ENCODE measurements around the gene P2RY4. TPM values are rescaled to one million over a fixed set of nuclear protein-coding genes. Genes with fewer than 3 reads are reported as not detected.

Gene P2RY4
- total RNA-seq, 6 donors from 2014 or later, result 0.30 to 1.1 (median 0.64) TPM; not detected in 2

GRCh38 chrX:70268034-70268433 is 8.0 kb upstream of the P2RY4 start, which contains the start of gene ARR3:
Gene ARR3, plus strand, starts transcription at chrX:70268334. Its CDS starts 1,052 bp downstream, at chrX:70269386.
- Histone ChIP-seq H3K27ac (no peak within 1 kb of the TSS), H3K4me1 (no peaks in the 10 kb centered on the region), H3K36me3 (no peaks in the 10 kb centered on the region), H3K9me3 (no peaks in the 10 kb centered on the region), H3K4me3 (no peak within 1 kb of the TSS), H3K27me3 (no peaks in the 10 kb centered on the region)
- DNase-seq (no peak), ATAC-seq (ENCODE audit: low FRiP score in 2 of 2) (no peak)
- TF ChIP-seq CTCF (IDR thresholded peaks at IDR 0.05) (no peak), POLR2AphosphoS5 (IDR thresholded peaks at IDR 0.05) (no peak)

DNA sequence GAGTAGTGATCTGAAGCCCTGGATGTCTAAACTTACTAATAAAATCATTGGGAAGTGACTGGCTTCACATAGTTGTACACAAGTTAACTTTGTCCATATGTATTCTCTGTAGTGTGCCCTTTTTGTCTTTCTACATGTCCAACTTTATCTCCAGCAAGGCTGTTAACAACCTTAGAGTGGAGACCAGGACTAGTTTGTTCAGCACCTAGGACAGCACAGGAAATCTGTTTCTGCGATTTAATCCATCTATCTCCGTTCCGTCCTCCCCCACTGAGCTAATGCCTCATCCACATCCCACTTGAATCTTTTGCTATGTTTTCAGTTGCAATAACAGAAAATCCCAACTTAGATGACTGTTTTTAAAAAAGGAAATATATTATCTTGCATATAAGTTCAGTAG is 4.8 kb upstream of the P2RY4 start:
- H3K4me1 ChIP-seq, result no peaks in the 10 kb centered on the region
- WGBS, 2 donors, result 46 to 75% methylated on average over 3 of the region's 3 CpGs
- DNase-seq (no peak), ATAC-seq (ENCODE audit: low FRiP score in 2 of 2) (no peak)
- H3K9me3 ChIP-seq, result no peaks in the 10 kb centered on the region
- no peaks in the 10 kb centered on the region for H3K27me3 ChIP-seq
- H3K4me3 ChIP-seq, result no peak overlapping the region
- no peak for TF ChIP-seq POLR2A (IDR thresholded peaks at IDR 0.05)
- TF ChIP-seq CTCF (IDR thresholded peaks at IDR 0.05), result no peak
- no peak for TF ChIP-seq EP300 (IDR thresholded peaks at IDR 0.05)
- TF ChIP-seq POLR2AphosphoS5 (IDR thresholded peaks at IDR 0.05), result no peak
- no peak overlapping the region for H3K27ac ChIP-seq
- H3K36me3 ChIP-seq, result no peaks in the 10 kb centered on the region

DNA sequence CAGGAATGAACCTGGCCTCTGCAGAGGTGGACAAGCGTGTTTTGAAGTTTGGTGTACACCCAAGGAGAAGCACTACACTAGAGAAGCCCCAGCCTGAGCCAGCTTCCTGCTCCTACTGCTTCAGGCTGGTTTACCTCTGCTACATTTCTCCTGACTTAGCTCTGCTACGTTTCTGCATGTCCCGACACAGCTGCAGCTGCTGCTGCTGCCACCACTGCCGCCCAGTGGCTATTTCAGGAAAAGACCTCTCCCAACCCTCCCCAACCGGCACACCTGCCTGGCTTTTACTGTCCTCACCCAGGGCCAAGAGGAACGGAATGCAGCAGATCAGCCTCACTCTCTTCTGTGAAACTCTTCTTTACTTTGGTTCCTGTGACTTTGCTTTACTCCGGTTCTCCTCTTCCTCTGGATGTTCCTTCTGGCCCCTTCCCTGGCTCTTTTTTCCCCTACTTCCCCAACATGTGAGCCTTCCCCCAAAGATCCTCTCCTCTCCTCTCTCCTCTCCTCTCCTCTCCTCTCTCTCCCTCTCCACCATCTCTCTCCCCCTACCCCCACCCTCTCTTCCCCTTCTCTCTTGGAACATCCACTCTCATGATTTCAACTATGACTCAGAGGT is 3.1 kb upstream of the P2RY4 start:
- H3K27me3 ChIP-seq, result no peaks in the 10 kb centered on the region
- no peaks in the 10 kb centered on the region for H3K4me1 ChIP-seq
- DNase-seq (peak in 1 of 2 donors; percentile 36), ATAC-seq (ENCODE audit: low FRiP score in 2 of 2) (peak in 1 of 2 donors; percentile 69)
- no peaks in the 10 kb centered on the region for H3K36me3 ChIP-seq
- no peaks in the 10 kb centered on the region for H3K9me3 ChIP-seq
- peak in 4 of 6 experiments; percentile 16 to 40 (median 34) for TF ChIP-seq CTCF (IDR thresholded peaks at IDR 0.05)
- TF ChIP-seq POLR2A (IDR thresholded peaks at IDR 0.05), result no peak
- no peak overlapping the region for H3K4me3 ChIP-seq
- H3K27ac ChIP-seq, result no peak overlapping the region
- WGBS, 2 donors, result 21 to 25% methylated on average over 7 of the region's 7 CpGs

- no peak for ATAC-seq (ENCODE audit: low FRiP score in 2 of 2)
- H3K27ac ChIP-seq, result no peak overlapping the region
- WGBS, 2 donors, result 57 to 70% methylated on average over 2 to 5 of the region's 5 CpGs
Observed at GRCh38 chrX:70257423-70258288, 2.3 kb downstream of the P2RY4 start.

More at GRCh38 chrX:70257423-70258288, 2.3 kb downstream of the P2RY4 start:
- Histone ChIP-seq H3K9me3 (no peaks in the 10 kb centered on the region), H3K4me1 (no peaks in the 10 kb centered on the region), H3K27me3 (no peaks in the 10 kb centered on the region), H3K4me3 (no peak overlapping the region), H3K36me3 (no peaks in the 10 kb centered on the region)
- TF ChIP-seq POLR2A (IDR thresholded peaks at IDR 0.05), result no peak
- TF ChIP-seq EP300 (IDR thresholded peaks at IDR 0.05), result no peak
- no peak for TF ChIP-seq CTCF (IDR thresholded peaks at IDR 0.05)
- no peak for TF ChIP-seq POLR2AphosphoS5 (IDR thresholded peaks at IDR 0.05)
- no peak for DNase-seq
